Mucosa of stomach (tissue), 1 donor: ENCODE results near the gene RAB3D.
A peak's percentile ranks its signal among the peaks of the same experiment; 100 is the strongest.
"Not testable (repeated sequence)": the region's sequence is repeated elsewhere in the genome, so short reads cannot be mapped to it uniquely, and the experiment has no call there.

Experiments
- H3K27me3 ChIP-seq: one replicate; pipeline ENCODE4 v1.7.0; 2013; ENCODE audit warnings: mild to moderate bottlenecking, low read length; ENCODE audit not compliant: control insufficient read depth, insufficient read depth
- H3K36me3 ChIP-seq: one replicate; pipeline ENCODE4 v1.7.0; 2013; ENCODE audit warnings: low read length; ENCODE audit not compliant: control insufficient read depth, insufficient read depth
- H3K4me1 ChIP-seq: one replicate; pipeline ENCODE4 v1.7.0; 2013; ENCODE audit warnings: mild to moderate bottlenecking, low read length; ENCODE audit not compliant: control insufficient read depth, insufficient read depth
- H3K4me3 ChIP-seq: one replicate; pipeline ENCODE4 v1.7.0; 2013; ENCODE audit warnings: low read length
- H3K9ac ChIP-seq: one replicate; pipeline ENCODE4 v1.7.0; 2013; ENCODE audit warnings: mild to moderate bottlenecking, low read length, moderate library complexity
- H3K9me3 ChIP-seq: one replicate; pipeline ENCODE4 v1.7.0; 2013; ENCODE audit warnings: mild to moderate bottlenecking, low read length, moderate library complexity; ENCODE audit not compliant: control insufficient read depth
- donor health status: Pancreatic carcinoma.

RAB3D gene

DNA sequence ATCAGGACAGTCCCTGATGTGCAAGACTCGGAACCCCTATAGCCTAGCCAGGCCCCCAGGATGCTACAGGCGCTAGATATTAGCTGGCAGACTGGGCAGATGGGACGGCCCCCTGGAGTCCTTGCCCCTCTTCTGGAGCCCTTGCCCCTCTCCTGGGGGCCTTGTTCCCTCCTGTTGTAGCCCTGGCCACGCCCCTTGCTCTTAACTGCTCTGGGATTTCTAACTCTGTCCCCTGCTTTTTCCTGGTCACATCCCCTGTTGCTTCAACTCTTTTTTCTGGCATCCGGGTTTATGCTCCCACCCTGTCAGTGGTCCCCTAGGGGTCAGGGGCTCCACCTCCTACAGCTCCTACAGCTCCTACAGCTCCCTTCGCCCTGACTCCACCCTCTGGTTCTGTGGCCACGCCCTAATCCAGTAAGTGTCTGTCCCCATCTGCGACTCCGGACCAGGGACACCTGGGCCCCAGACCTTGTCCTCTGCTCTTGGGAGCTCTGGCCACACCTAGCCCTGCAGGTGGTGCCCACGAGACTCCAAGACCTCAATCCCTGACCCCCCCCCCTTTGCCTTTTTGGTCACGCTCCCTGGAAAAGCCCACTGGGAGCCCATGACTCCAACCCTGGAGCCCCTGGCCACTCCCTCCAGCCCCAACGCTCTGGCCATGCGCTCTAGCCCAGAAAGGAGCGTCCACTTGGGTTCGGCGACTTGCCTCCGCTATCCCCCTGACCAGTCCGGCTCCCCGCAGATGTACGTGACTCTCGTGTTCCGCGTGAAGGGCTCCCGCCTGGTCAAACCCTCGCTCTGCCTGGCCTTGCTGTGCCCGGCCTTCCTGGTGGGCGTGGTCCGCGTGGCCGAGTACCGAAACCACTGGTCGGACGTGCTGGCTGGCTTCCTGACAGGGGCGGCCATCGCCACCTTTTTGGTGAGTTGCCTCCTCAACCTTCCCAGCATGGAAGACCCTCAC lies 22.6 kb upstream of the RAB3D start:
- Histone ChIP-seq H3K4me3 (no peak overlapping the region), H3K9me3 (no peaks in the 10 kb centered on the region), H3K27me3 (no peaks in the 10 kb centered on the region), H3K9ac (no peak overlapping the region), H3K4me1 (peaks cover 5% of the 10 kb centered on the region), H3K36me3 (no peaks in the 10 kb centered on the region)

DNA sequence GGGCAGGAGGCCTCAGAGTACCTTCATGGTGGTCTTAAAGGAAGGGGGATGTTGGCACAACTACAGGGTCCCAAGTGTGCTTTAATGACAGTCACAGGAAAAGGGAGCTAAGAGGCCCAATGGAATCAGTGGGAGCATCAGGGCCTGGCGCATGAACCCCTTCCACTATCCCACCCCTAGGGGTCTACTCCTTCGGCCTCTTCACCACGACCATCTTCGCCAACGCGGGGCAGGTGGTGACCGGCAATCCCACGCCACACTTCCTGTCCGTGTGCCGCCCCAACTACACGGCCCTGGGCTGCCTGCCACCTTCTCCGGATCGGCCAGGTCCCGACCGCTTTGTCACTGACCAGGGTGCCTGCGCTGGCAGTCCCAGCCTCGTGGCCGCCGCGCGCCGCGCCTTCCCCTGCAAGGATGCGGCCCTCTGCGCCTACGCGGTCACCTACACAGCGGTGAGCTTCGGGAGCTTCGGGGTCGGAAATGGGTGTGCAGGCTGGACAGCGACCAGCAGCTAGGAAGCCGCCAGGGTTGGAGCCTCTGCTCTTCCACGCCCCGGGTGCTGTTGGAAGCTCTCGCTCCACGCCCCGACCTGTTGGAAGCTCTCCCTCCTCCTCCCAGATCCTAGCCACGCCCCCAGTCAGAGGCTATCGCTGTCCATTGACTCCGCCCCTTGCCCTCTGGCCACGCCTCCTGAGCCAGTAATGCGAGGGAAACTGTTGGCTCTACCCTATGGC lies 21.7 kb upstream of the RAB3D start:
- Histone ChIP-seq H3K27me3 (no peaks in the 10 kb centered on the region), H3K9me3 (no peaks in the 10 kb centered on the region), H3K4me1 (peaks cover 7% of the 10 kb centered on the region), H3K4me3 (no peak overlapping the region), H3K9ac (no peak overlapping the region), H3K36me3 (no peaks in the 10 kb centered on the region)

DNA sequence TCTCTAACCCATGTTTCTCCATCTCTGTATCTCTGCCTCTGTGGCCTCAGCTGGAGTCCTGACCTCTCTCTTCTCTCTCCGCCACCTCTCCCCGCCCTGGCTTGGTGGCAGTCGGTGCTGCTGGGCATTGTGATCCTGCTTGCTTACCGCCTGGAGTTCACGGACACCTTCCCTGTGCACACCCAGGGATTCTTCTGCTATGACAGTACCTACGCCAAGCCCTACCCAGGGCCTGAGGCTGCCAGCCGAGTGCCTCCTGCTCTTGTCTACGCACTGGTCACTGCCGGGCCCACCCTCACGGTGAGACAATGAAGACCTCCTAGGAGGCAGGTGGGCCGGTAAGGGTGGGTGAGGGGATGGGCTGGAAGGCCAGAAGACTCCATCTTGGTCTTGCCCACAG lies 20.0 kb upstream of the RAB3D start:
- H3K9me3 ChIP-seq: no peaks in the 10 kb centered on the region
- peaks cover 13% of the 10 kb centered on the region for H3K4me1 ChIP-seq
- no peaks in the 10 kb centered on the region for H3K36me3 ChIP-seq

DNA sequence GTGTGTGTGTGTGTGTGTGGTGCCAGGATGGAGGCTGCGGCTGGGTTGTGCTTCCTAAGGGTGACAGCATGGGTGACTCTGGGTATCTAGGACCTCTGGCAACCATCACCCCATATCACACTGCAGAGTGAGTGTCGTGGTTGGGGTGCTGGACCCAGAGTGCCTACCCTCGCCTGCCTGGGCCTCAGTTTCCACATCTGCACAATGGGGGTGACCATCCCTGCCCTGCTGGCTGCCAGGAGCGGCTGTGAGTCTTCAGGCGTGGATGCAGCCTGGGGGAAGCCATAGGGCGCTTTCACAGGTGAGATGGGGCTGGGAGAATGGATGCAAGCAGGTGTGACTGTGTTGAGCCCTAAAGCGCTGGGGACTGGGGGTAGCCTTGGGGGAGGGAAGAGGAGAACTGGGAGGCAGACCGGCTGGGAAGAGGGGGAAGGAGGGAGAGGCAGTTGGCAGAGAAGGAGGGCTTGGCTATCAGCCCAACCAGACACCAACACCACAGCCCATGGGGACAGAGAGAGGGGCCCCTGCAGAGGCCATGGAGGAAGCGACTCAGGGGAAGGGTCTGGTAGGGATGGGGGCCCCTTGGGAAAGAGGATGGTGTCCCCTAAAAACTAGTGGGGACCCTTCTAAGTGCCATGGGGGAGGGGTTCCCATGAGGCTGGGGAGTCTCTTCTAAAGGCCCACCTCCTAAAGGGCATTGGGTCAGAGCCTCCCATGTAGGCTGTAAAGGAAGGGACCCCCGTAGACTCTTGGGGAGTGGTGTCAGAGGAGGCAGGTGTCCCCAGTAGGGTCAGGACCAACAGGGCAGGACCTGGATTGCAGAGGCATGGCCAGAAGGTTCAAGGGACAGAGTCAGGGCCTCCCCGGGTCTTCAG lies 17.5 kb upstream of the RAB3D start:
- Histone ChIP-seq H3K9me3 (no peaks in the 10 kb centered on the region), H3K9ac (no peak overlapping the region), H3K4me1 (peaks cover 12% of the 10 kb centered on the region), H3K36me3 (no peaks in the 10 kb centered on the region), H3K4me3 (no peak overlapping the region), H3K27me3 (no peaks in the 10 kb centered on the region)

More for the DNA sequence above, 20.0 kb upstream of the RAB3D start:
- H3K27me3 ChIP-seq: no peaks in the 10 kb centered on the region
- no peak overlapping the region for H3K9ac ChIP-seq
- H3K4me3 ChIP-seq: no peak overlapping the region

DNA sequence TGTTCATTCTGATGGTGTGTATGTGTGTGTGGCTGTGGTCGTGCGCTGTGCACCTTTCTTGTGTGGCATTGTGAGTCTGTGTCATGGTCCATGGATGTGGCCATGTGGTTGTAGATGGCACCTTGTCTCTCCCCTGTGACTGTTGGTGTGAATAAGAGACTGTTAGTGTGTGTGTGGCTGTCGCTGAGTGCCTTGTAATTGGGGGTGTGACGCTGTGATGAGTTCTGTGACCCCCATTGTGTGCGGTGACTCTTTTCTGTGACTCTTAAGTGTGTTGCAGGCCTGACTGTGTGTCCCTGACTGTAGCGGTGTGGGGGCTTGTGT lies 16.6 kb upstream of the RAB3D start:
- peaks cover 8% of the 10 kb centered on the region for H3K4me1 ChIP-seq
- H3K9me3 ChIP-seq: no peaks in the 10 kb centered on the region
- peak overlapping the region; percentile 47 for H3K9ac ChIP-seq
- no peaks in the 10 kb centered on the region for H3K27me3 ChIP-seq
- H3K4me3 ChIP-seq: no peak overlapping the region
- no peaks in the 10 kb centered on the region for H3K36me3 ChIP-seq

DNA sequence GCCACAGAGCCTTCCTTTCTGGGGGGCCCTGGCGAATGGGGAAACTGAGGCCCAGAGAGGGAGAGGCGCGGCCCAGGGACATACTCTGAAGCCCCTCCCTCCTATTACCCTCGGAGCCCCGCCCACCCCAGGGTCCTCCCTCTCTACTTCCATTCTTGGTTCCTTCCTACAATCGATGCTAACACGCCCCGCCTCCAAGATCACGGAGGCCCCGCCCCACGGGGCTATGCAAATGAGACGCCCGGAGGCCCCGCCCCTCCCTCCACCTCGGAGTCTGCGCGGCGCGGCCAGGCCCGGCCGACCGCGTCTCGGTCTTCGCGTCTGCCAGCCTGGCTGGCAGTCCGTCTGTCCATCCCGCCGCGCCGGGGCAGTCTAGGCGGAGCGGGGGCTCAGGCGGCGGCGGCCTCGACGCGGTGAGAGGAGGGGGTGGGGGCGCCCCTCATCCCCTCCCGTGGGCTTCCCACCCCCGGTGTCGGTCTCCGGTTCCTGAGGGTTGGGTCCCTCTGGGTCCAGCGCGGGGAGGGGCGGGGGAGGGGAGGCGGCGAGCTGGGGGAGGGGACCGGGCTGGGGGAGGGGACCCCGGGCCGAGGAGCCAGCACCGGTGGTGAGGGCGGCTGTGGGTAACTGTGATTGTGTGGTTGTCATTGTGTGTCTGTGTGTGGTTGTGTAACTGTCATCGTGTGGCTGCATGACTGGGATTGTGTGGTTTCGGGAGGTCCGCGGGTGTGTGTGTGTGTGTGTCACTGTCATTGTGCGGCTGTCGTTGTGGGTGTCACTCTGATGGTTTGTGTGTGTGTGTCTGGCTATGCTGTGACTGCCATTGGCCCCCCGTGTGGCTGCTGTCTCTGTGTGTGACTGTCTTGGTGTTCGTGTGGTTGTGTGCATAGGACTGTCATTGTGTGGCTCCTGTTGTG lies 16.0 kb upstream of the RAB3D start, which contains the start of gene PLPPR2:
PLPPR2 (plus strand) TSS at position 273 of the 914 bp plus-strand sequence. CDS start 2,242 bp downstream, outside the sequence.
- H3K36me3 ChIP-seq: no peaks in the 10 kb centered on the region
- H3K9me3 ChIP-seq: no peaks in the 10 kb centered on the region
- H3K9ac ChIP-seq: peak within 1 kb of the TSS; percentile 47
- no peak within 1 kb of the TSS for H3K4me3 ChIP-seq
- no peaks in the 10 kb centered on the region for H3K27me3 ChIP-seq
- peaks cover 8% of the 10 kb centered on the region for H3K4me1 ChIP-seq

DNA sequence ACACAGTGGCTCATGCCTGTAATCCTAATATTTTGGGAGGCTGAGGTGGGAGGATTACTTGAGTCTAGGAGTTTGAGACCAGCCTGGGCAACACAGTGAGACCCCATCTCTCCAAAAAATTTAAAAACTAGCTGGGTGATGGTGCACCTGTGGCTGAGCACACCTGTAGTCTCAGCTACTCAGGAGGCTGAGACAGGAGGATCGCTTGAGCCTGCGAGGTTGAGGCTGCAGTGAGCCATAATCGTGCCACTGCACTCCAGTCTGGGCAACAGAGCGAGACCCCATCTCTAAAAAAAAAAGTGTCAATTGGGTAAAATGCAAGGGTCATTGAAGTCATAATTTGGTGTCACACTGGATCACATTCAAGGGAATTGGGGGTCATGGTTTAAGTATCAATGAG lies 14.6 kb upstream of the RAB3D start:
- H3K9me3 ChIP-seq, H3K27me3 ChIP-seq, H3K4me1 ChIP-seq, H3K4me3 ChIP-seq, H3K36me3 ChIP-seq, H3K9ac ChIP-seq: not testable (repeated sequence)

DNA sequence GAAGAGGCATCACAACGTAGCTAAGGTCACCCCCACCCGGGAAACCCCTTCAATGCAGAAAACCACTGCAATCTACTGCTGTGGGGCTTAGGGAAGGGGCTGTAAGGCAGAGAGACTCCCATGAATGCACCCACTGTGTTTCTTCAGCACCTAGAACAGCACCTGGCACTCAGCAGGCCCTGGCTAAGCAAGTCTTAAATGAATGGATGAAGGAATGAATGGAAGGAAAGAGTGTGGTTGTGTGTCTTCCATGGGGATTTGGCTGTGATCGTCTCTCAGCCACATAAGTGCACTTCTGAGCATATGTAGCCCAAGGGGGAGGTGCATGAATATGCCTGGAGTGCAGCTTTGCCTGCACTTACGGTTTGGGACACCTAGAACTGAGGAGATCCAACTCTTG lies 9.7 kb upstream of the RAB3D start:
- no peaks in the 10 kb centered on the region for H3K27me3 ChIP-seq
- H3K36me3 ChIP-seq: no peaks in the 10 kb centered on the region
- H3K4me1 ChIP-seq: peaks cover 15% of the 10 kb centered on the region
- H3K9ac ChIP-seq: no peak overlapping the region
- H3K4me3 ChIP-seq: no peak overlapping the region
- no peaks in the 10 kb centered on the region for H3K9me3 ChIP-seq

DNA sequence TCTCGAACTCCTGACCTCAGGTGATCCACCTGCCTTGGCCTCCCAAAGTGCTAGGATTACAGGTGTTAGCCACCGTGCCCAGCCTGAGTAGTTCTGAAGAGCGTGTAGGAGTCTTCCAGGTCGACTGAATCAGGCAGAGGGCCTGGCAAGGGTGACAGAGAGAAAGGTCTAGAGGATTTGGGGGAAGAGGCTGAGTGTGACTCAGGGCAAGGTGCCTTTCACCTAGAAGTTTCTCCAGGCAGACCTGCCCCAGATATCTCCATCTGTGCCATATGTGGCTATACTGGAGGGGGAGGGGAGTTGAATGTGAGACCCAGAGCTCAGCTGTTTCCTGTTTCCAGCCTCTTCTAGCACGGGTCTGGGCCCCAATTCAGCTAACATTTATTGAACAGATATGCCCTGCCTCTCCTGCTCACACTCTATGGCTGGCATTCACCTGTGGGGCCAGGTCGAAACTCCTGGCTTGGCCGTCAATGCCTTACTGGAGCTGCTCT lies 8.1 kb upstream of the RAB3D start:
- H3K9me3 ChIP-seq: no peaks in the 10 kb centered on the region
- no peaks in the 10 kb centered on the region for H3K36me3 ChIP-seq
- no peak overlapping the region for H3K9ac ChIP-seq
- no peaks in the 10 kb centered on the region for H3K27me3 ChIP-seq
- H3K4me3 ChIP-seq: no peak overlapping the region
- H3K4me1 ChIP-seq: peaks cover 17% of the 10 kb centered on the region

DNA sequence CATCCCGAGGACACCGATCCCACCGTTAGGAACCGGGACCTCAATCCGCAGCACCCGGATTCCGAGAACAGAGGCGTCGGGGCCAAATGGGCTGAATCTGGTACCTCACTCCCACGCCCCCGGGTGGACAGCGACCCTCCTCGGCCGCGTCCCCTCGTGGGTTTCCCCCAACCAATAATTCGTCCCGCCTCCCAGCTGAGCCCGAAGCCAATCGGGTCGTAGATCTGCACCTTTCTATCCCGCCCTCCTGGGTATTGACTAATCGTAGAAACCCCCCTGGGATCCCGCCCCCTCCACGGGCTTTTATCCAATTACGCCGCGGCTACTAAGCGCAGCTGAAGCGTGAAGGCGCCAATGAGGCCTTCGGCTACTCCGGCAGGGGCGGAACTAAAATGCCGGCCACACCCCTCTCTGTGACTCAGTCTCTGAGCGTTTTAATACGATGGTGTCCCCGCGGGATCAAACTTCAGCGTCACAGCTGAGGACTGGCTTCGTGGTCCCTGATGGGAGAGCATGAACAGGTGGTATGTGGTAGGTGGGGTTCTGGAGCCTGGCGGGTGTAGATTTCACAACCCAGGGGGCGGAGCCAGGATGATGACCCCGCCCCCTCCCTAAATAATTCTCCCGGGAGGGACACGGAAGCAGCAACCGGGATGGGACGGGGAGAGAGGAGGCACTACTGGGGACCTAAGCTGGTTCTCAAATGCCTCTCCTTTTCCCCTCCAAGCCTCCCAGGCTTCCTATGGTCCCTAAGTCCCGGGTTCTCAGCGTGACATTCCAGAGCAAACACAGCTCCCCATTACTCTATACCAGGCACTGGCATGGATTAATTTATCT lies 6.9 kb upstream of the RAB3D start, which contains the start of the genes CCDC159 and TMEM205:
CCDC159 (plus strand) TSS at position 416 of the 837 bp plus-strand sequence; CDS start at position 504, 88 bp downstream.
TMEM205 (minus strand) TSS at position 165 of the 837 bp plus-strand sequence. CDS start 649 bp downstream, outside the sequence.
- Histone ChIP-seq H3K9me3 (no peaks in the 10 kb centered on the region), H3K4me1 (peaks cover 17% of the 10 kb centered on the region), H3K36me3 (no peaks in the 10 kb centered on the region), H3K27me3 (no peaks in the 10 kb centered on the region), H3K9ac (peak within 1 kb of the TSS; percentile 61), H3K4me3 (peak within 1 kb of the TSS; percentile 39)
